HG03139 (cell line): Measurements from ENCODE around the gene TRPV2.

Experiments
- ATAC-seq: cut with Tn5 transposase; IDR thresholded peaks from one replicate; pipeline ENCODE4 v1.9.1; 2021; ENCODE audit not compliant: unreplicated experiment

The TRPV2 gene

DNA sequence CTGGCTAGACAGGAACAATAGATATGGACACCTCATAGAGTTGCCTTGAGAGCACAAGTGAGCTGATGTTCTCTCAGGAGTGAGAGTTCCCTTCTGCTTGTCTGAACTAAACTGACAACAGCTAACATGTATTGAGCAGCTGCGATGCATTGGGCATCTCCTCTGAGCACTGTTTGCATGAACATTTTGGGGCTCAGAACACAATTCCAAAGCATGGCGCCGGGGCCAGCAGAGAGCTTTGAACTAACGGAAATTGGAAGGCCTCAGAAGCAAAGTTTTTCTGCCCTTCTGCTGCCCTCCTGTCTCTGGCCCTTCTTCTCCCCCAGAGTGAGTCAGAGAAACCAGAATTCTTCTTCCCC, 38.1 kb downstream of the TRPV2 start:
- no peak for ATAC-seq

DNA sequence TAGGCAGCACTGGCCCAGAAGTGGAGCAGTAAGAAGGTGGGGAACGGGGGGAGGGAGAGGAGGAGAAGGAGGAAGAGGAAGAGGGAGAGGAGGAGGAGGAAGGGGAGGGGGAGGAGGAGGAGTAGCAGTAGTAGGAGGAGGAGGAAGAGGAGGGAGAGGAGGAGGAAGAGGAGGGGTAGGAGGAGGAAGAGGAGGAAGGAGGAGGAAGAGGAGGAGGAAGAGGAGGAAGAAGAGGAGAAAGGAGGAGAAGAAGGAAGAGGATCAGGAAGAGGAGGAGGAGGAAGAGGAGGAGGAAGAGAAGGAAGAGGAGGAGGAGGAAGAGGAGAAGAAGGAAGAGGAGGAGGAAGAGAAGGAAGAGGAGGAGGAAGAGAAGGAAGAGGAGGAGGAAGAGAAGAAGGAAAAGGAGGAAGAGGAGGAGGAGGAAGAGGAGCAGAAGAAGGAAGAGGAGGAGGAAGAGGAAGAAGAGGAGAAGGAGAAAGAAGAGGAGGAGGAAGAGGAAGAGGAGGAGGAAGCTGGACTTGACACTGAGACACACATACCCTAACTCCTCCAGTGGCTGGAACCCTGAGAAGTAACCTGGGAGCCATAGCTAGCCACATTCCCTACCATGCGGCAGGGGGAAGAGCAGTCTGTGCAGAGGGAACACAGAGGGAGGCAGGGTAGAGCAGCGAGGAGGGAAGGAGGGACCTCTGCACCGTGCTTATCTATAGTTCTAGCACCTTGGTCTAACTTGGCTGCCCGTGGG, 40.8 kb downstream of the TRPV2 start:
- ATAC-seq = no peak

DNA sequence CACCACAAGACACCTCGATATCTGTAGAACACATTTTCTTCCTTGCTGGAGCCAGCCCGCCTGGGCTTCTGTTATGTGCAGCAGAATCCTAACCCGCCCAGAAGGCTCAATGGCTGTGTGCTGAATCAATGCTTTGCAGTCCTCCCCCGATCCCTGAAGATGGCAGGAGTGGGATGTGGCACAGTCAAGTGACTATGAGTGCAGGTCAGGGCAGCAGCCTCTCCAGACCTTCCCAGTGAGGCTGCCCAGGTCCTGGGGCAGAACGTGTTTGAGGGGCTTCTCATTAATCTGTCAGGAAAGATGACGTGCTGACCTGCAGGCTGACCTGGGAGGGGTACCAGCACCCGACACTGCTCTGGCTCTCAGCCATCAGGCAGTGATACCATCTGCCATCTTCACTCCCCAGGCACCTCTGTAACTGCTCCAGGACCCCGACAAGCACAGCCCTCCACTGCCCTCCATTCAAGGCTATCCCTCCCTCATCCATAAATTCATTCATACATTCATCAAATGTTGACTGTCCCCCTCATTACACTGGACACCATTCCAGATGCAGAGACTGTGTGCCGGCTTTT, 41.5 kb downstream of the TRPV2 start:
- ATAC-seq = no peak

GRCh38 chr17:16459271-16459670, 43.9 kb downstream of the TRPV2 start:
- no peak for ATAC-seq

DNA sequence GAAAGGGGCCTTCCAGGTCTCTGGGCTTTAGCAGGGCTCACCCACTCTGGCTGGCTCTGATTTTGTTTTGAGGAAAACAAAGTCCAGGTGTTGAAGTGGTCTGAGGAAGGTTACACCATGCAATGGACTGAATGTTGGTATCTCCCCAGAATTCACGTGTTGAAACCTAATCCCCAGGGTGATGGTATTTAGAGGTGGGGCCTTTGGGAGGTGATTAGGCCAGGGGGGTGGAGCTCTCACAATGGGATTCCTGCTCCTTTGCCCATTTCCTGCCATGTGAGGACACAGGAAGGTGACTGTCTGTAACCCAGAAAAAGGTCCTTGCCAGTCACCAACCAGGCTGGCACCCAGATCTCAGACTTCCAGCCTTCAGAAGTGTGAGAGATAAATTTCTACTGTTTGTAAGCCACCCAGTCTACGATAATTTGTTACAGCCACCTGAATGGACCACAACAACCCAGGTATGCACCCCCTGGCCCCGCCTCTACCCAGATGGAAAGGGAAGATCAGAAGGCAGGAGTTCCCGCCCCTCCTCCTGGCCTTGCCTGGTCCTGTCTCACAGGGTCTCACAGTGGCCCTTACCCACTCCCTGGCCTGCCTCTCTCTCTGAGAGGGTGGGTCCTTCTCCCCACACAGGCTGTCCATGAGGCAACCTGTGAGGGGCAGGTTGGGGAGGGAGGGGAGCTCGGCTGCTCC, 44.6 kb downstream of the TRPV2 start:
- no peak for ATAC-seq

- no peak for ATAC-seq
Measured at GRCh38 chr17:16460796-16461605, 45.6 kb downstream of the TRPV2 start.

DNA sequence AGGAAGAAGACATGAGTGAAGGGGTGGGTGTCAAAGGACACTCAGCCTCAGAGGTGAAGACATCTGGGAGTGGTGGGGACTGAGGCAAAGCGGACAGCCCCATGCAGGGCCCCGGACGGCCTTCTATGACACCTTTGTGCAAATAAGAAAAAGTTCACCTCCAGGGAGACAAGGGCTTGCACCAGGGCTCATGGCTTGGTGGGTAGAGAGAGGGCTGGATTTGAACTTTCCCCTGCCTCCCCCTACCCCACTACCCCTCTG, 46.2 kb downstream of the TRPV2 start:
- ATAC-seq = no peak

DNA sequence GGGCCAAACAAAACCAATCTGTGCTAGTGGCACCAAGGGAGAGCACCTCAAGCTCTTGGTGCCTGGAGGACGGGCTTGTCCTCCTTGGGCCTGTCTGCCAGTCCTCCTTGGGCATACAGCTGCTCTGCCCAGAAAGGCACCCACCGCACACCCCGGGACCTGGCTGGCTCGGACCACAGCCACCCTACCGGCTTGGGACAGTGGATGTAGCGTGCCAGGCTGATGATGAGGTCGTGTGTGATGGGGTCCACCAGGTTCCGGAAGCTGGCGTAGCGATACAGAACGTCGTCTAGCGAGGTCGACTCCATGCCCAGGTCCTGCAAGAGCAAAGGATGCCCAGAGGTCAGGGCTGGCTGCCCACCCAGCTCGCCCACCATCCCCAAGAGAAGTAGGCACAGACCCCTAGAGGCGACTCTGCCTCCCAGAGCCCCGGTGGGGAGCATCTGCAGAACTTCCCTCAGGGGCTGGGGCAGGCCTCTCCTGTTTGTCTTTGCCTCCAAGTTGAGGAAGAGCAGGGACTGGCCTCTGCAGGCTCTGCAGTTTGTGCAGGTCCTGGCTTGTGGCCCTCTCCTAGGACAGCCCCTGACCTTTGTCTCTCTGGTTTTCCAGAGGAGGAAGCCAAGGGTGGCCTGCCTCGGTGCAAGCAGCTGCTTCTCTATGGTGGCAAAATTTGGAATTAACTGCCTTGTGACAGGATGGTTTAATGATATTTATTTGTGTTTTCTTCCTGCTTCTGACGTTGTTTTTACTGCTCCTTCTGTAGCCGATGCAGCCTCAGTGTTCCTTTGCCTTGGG, 46.9 kb downstream of the TRPV2 start:
- no peak for ATAC-seq

DNA sequence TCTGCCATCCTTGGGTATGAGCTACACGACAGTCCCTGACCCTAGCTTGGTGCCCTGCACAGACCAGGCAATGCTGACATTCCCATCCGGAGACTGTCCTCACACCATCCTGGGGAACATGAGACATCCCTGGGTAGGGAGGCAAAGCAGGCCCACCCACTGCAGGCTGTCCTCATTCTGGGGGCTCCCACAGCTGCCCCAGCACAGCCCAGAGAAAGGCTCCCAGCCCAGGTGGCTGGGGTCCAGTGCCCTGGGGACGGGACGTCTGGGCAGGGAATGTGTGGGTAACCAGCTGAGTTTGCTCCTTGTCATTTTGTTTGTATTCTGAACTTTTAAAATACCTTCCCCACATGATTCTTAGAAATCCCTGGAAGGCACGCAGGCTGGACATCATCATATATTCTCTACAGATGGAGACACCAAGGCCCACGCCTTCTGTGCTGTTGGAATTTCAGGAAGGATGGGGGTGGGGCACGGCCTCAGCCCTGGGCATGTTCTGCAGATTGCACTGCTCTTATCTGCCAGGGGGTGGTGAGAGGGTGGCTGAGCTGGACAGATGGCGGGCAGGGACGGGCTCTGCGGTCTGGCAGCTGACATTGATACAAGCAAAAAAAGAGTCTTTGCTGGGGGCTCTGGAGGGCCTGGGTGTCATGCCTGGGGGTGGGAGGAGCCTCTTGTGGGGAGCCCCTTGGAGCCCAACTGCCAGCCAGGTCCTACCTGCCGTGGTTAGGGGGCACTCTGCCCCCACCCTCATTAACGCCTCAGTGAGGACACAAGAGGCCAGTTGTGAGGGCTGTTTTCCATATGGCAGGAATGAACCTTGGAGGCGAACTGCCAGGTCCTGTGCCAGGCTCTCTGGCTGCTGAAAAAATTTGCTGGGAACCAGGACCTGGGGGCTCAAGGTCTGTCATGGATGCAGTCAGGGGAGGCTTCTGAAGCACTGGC, 48.3 kb downstream of the TRPV2 start:
- ATAC-seq = no peak

- ATAC-seq = no peak
Measured at GRCh38 chr17:16464303-16465051, 49.1 kb downstream of the TRPV2 start.

DNA sequence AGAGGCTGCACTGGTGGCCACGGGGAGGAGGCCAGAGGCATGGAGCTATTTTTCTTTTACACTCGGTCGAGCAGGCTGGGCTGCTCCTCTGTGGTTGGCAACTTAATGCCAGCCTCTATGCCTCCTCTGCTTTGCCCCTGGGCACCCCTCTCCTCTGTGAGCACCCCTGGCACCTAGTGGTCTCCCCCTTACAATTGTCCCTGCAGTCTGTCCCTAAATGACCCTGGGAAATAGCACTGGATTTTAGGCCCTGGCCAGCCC, 49.6 kb downstream of the TRPV2 start:
- no peak for ATAC-seq

- no peak for ATAC-seq
Measured at GRCh38 chr17:16465861-16466338, 50.5 kb downstream of the TRPV2 start.

DNA sequence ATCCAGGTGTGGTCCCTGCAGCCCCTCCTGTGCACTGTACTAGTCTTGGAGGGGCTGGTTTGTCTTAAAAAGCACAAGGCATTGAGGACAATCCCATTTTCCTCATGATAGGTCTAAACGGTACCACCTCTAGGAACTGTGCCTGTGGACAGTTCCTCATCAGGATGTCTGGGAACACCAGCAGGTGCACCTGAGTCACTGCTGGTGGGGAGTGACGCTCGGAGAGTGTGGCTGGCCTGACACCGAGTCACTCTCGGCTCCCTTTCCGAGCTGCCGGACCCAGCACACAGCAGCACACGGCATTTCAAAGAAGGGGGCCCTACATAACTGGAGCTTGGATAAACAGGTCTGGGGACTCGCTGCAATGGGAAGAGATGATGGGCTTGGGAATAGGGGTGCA, 51.0 kb downstream of the TRPV2 start:
- ATAC-seq = no peak

DNA sequence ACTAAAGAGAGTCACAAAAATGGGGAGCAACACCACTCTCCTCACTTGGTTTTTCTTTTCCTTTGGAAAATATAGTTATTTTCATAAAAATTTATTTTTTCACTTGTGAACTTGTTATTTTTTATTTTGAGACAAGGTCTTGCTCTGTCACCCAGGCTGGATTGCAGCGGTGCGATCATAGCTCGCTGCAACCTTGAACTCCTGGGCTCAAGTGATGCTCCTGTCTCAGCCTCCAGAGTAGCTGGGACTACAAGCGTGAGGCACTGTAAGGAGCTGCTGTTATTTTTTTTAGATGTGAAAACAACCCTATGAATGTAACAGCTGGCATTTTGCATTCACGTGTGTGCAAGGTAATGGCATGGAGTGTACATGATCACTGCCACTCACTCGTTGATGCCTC, 51.7 kb downstream of the TRPV2 start:
- no peak for ATAC-seq

GRCh38 chr17:16467886-16468285, 52.5 kb downstream of the TRPV2 start:
- no peak for ATAC-seq

DNA sequence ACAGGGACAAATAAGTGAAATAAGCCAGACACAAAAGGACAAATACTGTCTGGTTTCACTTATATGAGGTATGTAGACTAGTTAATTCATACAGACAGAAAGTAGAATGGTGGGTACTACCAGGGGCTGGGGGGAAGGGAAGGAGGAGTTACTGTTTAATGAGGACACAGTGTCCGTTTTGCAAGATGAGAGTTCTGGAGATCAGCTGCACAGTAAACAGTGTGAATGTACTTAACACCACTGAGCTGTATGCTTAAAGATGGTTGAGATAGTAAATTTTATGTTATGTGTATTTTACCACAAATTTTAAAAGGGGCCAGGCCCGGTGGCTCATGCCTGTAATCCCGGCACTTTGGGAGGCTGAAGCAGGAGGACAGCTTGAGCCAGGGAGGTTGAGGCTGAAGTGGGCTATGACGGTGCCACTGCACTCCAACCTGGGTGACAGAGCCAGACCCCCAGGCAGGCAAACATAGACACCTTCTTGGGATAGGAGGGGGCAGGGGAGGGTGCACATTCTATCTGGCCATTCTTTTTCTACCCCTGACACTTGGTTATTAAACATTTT, 53.1 kb downstream of the TRPV2 start:
- ATAC-seq = no peak

GRCh38 chr17:16470265-16470664, 54.9 kb downstream of the TRPV2 start:
- ATAC-seq = no peak

DNA sequence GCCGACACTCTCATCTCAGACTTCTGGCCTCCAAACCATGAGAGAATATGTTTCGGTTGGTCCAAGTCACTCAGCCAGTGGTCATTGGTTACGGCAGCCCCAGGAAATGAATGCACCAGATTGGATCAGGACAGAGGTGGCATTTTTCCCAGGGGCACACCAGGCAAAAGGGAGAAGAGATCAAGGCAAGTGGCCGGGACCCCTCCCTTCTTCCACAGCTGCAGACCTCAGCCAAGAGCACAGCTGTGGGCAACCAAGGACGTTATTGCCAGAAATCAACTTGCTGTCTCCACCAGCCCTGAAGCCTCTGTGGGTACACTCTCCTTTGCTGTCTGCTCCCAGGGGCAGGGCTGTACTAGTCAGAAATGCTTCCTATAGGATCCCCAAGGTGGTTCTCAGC, 55.9 kb downstream of the TRPV2 start:
- ATAC-seq = no peak

- no peak for ATAC-seq
Measured at GRCh38 chr17:16472539-16472938, 57.2 kb downstream of the TRPV2 start.
